HS-27A (cell line): ENCODE measurements around the gene PRUNE2.

Experiments used
- DNase-seq: peaks from one replicate; pipeline ENCODE4 v3.0.0-alpha.2; 2012; ENCODE audit warnings: low read depth, missing footprints

PRUNE2 gene

DNA sequence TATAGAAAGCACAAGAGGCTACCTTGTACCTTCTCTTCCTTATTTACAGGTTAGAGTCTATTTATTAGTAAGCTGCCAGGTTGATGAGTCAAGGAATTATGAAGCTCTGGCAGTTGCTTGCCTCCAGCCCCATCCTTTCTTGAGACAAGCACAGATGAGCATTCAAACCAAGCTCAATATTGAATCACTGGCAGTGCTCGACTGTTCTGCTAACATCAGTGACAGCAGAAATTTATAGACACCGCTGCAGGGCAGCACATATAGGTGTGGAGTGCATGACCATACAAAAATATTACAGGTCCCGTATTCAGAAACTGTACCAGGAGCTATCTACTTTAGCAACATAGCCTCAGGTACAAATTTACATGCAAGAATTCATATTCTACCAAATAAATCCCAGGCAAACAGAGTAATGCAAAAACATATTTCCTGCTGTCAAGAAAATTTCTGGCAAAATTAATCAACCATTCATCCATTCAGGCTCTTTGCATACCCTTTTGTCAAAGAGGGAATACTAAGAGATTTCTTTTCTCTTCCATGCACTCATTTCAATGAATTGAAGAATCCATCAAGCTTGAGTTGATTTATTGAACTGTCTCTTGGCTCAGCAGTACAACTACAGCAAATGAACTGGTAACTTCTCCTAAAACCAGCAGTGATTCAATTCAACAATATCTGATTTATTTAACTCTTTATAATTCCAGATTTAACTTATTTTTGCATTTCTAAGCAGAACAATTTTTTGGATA lies 168.6 kb downstream of the PRUNE2 start:
- DNase-seq, result no peak

DNA sequence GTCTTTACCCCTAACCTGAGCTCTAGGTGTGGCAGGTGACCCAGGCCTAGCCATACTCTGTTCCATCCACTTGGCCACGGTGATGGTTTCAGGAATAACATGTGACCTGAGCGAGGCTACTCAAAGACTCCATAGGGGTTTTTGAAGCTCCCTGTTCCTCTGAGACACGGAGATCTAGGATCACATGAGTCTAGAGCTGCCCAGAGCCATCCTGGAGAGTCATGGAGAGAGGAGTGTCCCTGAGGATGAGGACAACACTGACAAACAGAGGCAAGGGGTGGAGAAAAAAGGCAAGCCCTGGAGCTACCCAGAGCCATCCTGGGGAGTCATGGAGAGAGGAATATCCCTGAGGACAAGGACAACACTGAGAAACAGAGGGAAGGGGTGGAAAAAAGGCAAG lies 171.2 kb downstream of the PRUNE2 start:
- no peak for DNase-seq

DNA sequence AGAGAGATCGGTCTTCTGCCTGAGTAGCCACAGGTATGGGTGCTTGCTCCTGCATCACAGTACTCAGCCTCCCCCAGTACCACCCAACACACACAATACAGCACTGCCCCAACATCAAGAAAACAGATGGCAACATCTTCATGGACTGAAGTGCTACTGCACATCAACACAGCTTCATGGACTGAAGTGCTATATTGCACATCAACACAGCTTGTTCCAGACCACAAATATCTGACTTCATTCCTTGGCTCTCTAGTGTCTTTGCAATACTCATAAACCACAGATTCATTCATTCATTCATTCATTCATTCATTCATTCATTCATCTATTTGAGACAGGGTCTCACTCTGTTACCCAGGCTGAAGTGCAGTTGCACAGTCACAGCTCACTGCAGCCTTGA lies 172.8 kb downstream of the PRUNE2 start:
- no peak for DNase-seq

DNA sequence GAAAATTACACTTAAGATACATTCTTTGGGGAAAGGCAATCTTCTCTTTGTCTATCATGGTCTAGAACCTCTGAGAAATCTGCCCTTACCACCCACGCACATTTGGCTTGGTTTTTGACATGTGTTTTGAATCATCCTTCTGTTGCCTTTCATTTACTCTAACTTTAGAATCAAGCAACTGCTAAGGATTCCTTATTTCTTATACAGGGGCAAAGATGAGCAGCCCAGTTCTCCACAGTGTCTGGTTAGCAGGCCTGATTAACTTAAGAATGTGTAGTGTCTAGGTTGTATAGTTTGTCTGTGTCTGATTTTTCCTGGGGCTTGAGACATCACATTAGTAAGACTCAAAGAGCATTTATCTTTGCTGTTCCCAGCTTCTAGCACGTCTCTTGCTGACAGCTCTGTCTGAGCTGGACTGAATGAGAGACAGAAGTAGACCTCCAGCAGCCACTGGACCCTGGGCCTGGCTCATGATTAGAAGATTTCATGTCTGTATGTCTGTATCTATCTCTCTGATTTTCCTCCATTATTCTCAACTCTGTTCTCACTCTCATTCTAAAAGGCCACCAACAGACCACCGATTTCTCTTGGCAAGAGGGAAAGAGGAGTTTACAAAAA lies 173.5 kb downstream of the PRUNE2 start:
- no peak for DNase-seq

DNA sequence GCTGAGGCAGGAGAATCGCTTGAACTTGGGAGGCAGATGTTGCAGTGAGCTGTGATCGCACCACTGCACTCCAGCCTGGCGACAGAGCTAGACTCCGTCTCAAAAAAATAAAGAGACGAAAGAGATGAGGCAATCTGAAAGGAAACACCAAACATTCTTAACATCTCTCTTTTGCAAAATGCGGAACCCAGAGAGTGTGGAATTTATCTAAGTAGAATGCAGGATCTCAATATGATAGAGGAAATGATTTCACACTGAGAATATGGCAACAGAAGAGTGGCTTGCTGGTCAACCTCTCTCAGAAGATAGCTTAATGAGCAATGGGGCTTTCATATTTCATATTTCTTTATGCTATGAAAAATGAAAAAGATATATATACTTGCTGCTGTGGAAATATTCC lies 175.1 kb downstream of the PRUNE2 start:
- no peak for DNase-seq

DNA sequence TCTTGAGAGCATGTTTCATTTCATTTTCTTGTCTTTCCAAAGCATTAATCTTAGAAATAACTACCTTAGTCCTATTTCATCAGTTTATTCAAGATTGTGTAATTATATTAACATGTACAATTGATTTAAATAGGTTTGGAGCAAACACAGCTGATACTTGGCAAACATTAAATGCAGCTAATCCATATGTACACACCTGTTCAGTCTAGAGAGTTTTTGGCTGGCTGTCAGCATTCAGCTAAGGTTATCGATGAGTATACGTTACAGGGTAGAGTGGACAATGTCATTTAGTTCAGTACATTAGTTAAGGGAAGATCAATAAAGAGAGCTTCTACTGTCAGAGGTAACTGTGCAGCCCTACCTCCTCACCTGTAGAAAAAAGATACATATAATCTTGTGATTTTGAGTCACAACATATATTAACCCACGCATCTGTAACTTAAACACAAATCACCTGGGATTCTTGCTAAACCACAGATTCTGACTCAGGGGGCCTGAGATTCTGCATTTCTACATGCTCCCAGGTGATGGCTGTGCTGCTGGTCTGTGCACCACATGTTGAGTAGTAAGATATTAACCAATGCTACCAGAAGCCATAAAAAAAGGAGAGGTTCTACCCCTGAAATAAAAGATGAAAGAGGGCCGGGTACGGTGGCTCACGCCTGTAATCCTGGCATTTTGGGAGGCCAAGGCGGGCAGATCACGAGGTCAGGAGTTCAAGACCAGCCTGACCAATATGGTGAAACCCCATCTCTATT lies 175.8 kb downstream of the PRUNE2 start:
- no peak for DNase-seq

DNA sequence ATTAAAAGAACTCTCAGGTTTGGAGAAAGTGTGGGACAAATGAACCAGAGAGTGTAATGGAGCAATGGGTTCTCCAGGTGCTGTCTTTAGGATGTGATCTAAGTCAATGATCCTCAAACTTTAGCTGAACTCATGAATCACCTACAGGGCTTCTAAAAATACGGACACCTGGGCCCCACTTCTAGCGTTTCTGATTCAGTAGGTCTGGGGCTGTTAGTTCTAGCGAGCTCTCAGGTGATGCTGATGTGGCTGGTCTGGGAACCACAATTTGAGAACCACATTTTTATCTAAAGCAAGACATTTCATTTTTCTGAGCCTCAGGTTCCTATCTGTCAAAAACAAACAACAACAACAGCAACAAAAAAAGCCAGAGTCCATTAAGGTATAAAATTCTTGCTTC lies 176.8 kb downstream of the PRUNE2 start:
- no peak for DNase-seq

DNA sequence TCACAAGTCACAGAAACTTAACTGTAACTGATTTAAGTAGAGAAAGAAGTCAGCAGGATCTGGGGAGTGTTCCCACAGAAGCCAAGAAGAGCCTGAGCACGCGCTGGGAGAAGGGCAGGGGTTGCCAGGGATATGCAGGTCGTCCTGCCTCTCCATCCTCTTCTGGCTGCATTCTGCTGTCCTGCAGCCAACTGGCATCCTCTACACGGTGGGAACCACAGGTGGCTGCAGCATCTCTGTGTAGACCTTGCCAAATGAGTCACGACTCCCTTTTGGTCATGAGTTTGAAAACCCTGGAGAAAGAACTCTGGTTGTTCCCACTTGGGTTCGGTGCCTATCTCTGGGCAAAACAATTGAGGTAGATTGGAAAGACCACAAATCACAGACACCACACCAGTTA lies 180.0 kb downstream of the PRUNE2 start:
- DNase-seq, result no peak

DNA sequence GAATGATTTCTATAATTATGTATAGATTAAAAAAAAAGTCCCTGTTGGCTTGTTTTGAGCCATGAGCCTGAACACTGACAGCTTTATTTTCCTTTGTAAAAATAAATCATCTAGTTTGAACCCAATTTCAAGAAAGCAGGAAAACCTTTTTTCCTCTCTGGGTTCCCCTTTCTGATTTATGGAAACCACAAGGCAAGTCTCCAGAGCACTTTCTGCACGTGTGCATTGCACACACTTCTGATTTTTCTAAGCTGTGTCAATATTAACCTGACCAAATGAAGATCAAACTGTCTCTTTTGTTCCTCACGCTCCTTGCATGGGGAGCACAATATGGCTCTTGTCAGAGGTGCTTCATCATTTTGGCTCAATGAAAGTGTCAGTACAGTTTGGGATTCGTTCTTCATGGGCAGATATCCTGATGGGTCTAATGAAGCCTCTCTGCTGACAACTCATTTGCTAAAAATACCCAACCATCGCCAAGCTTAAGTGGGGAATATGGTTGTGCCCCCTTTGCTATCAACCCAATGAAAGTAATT lies 180.8 kb downstream of the PRUNE2 start:
- no peak for DNase-seq

DNA sequence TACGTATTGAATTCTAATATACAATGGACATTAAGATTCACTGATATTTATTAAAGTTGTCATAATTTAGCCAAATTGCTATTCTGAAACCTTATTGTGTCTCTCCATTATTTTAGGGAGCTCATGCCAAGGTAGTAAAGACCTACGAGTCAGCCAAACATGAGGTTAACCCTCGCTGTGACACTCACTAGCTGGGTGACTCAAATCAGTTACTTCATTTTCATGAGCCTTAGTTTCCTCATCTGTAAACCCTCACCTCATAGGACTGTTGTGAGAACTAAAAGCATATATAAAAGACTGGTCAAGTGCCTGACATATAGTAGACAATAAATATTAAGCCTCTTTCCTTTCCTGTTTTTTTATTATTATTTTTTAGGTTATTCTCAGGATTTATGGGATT lies 185.7 kb downstream of the PRUNE2 start:
- DNase-seq, result no peak

DNA sequence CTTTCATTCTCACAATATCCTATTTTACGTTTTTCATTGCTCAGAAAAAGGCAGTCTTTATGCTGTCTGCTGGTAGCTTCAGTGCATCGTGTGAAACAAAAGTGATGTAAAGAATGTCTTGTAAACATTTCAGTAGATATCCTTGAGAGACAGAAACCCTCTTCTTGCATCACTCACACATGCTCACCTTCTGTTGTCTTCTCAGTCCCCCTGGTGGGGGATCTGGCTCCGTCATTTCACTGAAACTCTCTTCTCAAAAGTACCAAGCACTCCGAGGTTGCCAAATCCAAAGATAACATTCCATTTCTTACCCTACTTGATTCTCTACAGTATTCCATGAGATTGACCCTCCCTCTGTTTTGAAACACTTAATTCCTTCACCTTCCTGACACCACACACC lies 187.7 kb downstream of the PRUNE2 start:
- no peak for DNase-seq

DNA sequence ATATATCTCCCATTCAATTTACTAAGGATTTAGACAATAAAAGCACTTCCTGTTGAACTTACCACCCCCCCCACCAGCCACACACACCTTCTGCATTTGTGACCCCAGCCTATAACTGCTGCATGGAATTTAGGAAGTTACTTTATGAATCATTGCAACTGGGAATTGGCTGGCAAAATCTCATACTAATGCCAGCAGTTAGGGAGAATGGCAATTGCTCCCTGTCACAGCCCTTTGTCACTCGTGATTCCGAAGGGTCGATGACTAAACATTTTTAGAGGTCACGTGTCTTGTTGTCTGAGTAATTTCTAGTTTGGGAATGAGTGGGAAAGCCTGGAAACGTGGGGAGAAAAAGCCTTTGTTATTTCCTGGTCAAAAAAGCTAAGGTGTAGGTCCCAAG lies 188.3 kb downstream of the PRUNE2 start:
- DNase-seq, result peak; percentile 17

DNA sequence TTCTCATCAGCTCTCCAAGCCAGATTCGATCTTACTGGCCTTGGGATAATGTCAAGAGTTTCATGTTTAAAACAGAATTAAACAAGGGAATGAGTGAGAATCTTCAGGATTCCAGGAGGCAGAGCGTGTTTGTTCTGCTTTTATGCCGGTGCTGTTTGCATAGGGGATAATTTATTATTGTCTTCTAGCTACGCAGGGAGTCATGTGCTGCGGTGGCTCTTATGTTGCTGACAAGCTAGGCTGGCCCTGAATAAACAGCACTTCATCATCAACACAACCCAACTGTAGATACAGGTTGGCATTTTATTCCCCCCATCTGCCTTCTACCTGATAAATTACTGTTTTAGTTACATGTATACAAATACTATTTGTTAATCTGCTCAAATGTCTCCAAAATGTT lies 188.7 kb downstream of the PRUNE2 start:
- no peak for DNase-seq

DNA sequence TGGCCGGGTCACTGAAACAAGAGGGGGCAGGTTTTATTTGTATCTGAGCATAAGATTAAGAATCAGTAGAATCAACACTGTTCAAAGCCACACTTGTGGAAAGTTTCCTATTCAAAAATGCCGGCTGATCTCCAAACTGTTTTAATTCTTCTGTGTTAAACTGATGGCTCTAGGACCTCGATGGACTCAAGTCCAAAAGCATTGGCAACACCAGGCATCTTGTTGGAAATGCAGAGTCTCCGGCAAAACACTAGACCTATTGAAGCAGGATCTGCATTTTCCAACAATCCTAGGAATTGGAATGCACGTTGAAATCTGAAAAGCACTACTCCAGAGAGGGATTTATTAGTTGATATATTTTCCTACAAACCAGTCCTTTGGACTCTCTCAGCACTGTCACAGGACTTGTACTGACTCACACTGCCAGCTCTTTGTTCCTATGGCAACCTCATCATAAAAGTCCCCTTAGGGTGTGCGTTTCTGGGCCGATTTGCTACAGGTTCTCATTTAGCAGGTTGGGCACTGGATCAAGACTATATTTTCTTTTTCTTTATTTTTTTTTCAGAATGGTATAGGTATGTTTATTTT lies 189.7 kb downstream of the PRUNE2 start:
- no peak for DNase-seq

DNA sequence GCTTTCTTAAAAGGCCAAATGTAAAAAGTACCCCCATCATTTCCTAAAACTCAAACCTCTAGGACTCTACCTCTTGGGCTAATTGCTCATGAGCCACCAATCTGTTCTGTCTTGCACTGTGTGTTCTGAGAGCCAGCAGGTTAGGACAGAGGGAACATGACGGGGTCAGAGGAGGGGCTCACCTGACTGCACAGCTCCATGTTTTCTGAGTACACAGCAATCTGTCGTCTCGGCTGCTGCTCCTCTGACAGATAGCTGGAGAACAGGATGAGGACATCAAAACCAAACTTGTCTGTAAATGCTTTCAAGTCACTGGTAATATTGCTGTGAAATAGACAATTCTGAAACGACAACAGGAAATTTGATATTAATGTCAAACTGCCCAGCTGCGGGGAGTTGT lies 192.5 kb downstream of the PRUNE2 start:
- no peak for DNase-seq

DNA sequence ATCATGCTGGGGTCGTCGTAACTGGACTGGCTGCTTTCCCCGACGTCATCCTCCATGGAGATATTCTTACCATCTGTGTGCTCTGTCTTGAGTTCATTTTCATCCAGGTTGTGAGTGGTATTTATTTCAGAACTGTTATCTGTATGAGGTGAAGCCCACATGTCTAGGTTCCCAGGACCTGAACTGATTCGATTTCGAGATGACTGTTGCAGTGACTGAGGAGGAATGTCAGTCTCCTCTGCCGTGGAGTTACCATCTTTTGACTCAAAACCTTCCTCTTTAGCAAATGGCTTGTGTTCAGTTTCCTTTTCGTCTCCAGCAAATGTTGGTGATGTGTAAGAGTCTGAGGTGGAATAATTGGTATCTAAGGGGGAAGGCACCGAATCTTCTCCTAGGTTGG lies 196.9 kb downstream of the PRUNE2 start:
- DNase-seq, result no peak

DNA sequence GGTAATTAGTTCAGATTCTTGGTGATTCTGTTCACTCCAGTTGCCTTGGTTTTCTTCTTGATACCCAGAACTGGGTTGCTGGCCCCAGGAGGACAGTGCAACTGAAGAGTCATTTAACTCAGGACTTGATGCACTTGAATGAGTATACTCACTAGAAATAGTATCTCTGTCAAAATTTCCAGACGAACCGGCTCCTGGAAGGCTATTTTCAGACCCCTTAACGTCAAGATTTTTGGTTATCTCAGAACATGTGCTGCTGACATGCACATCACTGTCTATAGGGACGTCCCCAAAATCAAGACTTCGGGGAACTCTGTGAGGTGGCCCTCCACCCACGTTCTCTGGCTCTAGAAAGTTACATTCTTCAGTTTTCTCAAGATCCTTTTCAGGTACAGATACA lies 198.4 kb downstream of the PRUNE2 start:
- no peak for DNase-seq

DNA sequence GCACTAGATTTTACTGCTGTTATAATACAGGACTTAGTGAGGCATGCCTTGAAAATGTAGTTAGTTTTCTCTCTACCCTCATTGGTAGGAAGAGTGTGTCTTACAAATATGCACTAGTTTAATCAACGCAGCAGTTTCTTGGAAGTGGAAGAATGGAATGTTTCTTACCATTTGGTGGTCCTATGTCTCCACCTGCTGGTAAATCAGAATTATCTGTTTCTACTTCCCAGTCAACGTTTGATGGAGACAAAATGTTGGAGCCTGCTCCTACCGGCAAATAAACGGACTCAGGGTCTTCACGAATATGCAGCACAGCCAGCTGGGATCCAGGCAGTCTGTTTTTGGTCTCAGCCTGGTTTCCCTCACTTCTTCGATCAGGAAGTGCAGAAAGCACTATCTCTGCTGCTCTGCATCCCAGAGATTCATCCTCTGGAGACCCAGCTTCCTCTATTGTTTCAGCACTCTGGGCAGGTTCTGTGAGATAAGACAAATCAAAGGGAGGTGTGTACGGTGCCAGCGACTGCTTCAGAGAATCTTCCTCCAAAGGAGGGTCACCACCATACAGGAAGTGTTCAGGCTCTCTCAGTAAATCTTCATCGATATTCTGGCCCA lies 201.2 kb downstream of the PRUNE2 start:
- DNase-seq, result peak; percentile 30

DNA sequence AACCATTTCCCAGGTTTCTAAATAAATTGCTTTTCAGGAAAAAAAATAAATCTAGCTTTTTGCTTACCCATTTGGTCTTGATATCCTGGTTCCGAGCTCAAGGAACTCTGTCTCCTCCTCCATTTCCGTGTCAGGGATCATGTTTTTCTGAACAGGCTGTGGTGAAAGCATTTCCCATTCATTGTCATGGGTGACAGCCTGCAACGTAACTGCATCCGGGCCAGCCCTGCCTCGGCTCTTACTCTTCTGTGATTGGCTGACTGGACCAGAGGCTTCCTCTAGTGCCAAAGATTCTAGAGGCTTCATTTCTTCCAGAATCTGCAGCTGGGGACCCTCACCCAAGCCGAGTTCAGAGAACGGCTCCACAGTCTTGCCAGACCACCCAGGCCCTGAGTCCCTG lies 202.6 kb downstream of the PRUNE2 start:
- DNase-seq, result no peak

DNA sequence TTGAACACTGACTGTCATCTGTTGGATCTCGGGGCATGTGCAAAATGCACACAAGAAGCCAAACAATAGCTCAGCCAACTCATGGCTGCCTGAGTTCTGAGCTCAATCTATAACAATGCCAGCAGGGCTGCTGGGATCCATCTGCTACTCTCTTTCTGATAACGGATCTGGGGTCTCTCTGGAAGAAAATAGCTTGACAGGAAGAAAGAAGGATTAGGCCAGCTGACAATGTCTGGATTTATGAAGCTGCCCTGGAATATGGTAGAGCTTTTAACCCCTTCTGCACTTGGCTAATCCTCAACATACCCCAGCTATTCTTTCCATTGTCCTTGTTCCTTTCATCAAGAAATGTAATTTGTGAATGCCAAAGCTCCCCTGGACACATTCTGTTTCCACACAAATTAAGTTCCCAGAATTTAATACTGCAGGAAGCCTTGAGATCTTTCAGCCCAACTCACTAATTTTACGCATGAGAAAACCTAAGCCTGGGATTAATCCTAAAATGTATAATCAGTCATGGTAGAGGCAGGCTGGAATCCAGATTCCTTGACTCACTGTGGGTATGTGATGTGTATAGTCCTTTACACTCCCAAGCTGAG lies 204.4 kb downstream of the PRUNE2 start:
- DNase-seq, result no peak

DNA sequence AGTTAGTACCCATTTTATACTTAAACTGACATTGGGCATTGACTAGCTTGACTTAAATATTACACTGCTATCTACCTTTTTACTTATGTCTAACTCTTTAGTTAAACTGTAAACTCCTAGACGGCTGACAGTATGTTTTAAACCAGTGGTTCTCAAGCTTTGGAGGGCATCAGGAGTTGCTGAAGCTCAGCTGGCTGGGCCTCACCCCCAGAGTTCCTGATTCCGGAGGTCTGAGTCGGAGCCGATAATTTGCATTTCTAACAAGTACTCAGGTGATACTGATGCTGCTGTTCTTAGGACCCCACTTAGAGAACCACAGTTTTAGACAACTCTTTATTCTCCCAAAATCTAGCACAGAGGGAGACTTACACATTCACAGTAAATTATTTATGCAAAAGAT lies 205.0 kb downstream of the PRUNE2 start:
- no peak for DNase-seq

DNA sequence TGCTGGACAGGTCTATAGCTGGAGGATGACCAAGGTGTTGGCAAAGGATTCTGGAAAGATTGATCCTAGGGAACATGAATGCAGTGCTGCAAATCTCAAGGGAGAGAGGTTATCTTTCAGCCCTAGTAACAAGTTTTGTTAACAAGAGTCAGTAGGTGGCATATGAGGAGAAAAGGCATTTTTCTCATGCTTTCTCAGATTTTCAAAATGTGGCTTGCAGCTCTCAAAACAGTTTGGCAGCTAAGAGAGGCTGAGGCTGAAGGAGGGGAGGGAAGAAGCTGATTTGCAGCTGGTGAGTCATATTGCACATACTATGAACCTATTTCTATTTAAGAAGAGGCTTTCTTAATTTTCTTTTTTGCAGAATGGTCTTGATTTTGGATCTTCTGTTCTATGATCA lies 205.9 kb downstream of the PRUNE2 start:
- DNase-seq, result no peak
